ENCODE data around the gene SNX17. TPM values are rescaled to one million over a fixed set of nuclear protein-coding genes. Genes with fewer than 3 reads are reported as not detected.

The SNX17 gene
- total and polyA plus RNA-seq, 2 of the 13 experiments (the other 11 are each of a cell fraction or from before 2014, with no cell fraction given), result 75.0 to 109 TPM

DNA sequence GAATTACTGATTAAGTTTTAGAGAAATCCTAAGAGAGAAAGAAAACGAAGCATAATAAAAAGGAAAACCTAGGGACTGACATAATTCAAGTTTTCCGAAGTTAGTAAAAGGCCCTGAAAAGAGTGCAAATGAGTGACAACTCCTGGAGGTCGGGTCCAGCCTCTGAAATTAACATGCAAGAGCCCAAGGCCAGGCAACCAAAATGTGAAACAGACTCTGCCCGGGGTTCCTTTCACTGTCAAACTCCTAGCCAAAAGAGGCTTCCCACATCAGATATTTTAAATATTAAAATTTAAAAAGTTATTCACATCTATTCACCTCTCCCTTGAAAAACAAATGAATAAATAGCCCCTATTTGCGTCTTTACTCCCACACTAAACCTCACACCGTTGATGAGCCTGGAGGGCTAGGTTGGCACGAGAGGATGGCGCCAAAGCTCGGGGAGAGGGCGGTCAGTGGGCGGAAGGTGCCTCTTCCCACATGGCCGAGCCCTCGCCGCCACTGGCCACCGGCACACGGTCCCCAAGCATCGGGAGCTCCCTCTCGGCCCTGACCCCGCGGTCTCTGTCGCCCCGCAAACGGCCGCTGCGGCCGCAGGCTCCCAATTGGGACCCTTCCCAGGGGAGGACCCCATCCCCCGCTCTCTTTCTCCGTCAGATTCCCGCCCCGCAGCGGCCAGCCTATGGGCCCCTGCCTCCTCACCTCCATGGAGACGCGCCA lies 38.3 kb downstream of the SNX17 start (continued):
- TF ChIP-seq ZNF792 (CRISPR knock-in tag; IDR thresholded peaks at IDR 0.05) (no peak), MXI1 (IDR thresholded peaks at IDR 0.05; ENCODE audit: borderline replicate concordance, low read depth, low read length) (no peak), SNAPC2 (CRISPR knock-in tag; IDR thresholded peaks at IDR 0.05) (no peak), CBFB (CRISPR knock-in tag; IDR thresholded peaks at IDR 0.05) (no peak), BORCS8-MEF2B (CRISPR knock-in tag; IDR thresholded peaks at IDR 0.05) (no peak), ADNP (CRISPR knock-in tag; IDR thresholded peaks at IDR 0.05) (no peak), CEBPG (CRISPR knock-in tag; IDR thresholded peaks at IDR 0.05) (no peak), HIC2 (CRISPR knock-in tag; IDR thresholded peaks at IDR 0.05; ENCODE audit: low read depth) (peak; percentile 25; the same call in 1 of the 2 replicates), HMGA1 (CRISPR knock-in tag; conservative IDR thresholded peaks at IDR 0.05) (no peak), HOXA9 (CRISPR knock-in tag; IDR thresholded peaks at IDR 0.05; ENCODE audit: borderline replicate concordance) (no peak), REL (CRISPR knock-in tag; conservative IDR thresholded peaks at IDR 0.05) (no peak), ZNF367 (CRISPR knock-in tag; IDR thresholded peaks at IDR 0.05; ENCODE audit: borderline replicate concordance) (no peak), TFDP2 (CRISPR knock-in tag; IDR thresholded peaks at IDR 0.05) (no peak), HES4 (CRISPR knock-in tag; IDR thresholded peaks at IDR 0.05; ENCODE audit: borderline replicate concordance) (no peak)
- TF ChIP-seq, protein P1, sequence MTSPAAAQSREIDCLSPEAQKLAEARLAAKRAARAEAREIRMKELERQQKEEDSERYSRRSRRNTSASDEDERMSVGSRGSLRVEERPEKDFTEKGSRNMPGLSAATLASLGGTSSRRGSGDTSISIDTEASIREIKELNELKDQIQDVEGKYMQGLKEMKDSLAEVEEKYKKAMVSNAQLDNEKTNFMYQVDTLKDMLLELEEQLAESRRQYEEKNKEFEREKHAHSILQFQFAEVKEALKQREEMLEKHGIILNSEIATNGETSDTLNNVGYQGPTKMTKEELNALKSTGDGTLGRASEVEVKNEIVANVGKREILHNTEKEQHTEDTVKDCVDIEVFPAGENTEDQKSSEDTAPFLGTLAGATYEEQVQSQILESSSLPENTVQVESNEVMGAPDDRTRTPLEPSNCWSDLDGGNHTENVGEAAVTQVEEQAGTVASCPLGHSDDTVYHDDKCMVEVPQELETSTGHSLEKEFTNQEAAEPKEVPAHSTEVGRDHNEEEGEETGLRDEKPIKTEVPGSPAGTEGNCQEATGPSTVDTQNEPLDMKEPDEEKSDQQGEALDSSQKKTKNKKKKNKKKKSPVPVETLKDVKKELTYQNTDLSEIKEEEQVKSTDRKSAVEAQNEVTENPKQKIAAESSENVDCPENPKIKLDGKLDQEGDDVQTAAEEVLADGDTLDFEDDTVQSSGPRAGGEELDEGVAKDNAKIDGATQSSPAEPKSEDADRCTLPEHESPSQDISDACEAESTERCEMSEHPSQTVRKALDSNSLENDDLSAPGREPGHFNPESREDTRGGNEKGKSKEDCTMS (CRISPR knock-in tag; conservative IDR thresholded peaks at IDR 0.05), result no peak
- TF ChIP-seq, protein P2, sequence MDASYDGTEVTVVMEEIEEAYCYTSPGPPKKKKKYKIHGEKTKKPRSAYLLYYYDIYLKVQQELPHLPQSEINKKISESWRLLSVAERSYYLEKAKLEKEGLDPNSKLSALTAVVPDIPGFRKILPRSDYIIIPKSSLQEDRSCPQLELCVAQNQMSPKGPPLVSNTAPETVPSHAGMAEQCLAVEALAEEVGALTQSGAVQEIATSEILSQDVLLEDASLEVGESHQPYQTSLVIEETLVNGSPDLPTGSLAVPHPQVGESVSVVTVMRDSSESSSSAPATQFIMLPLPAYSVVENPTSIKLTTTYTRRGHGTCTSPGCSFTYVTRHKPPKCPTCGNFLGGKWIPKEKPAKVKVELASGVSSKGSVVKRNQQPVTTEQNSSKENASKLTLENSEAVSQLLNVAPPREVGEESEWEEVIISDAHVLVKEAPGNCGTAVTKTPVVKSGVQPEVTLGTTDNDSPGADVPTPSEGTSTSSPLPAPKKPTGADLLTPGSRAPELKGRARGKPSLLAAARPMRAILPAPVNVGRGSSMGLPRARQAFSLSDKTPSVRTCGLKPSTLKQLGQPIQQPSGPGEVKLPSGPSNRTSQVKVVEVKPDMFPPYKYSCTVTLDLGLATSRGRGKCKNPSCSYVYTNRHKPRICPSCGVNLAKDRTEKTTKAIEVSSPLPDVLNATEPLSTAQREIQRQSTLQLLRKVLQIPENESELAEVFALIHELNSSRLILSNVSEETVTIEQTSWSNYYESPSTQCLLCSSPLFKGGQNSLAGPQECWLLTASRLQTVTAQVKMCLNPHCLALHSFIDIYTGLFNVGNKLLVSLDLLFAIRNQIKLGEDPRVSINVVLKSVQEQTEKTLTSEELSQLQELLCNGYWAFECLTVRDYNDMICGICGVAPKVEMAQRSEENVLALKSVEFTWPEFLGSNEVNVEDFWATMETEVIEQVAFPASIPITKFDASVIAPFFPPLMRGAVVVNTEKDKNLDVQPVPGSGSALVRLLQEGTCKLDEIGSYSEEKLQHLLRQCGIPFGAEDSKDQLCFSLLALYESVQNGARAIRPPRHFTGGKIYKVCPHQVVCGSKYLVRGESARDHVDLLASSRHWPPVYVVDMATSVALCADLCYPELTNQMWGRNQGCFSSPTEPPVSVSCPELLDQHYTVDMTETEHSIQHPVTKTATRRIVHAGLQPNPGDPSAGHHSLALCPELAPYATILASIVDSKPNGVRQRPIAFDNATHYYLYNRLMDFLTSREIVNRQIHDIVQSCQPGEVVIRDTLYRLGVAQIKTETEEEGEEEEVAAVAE (CRISPR knock-in tag; IDR thresholded peaks at IDR 0.05; ENCODE audit: borderline replicate concordance), result no peak

Measured in HepG2 (cell line).